H1 (cell line): ENCODE data around the gene HTRA1. TPM values are rescaled to one million over a fixed set of nuclear protein-coding genes. Genes with fewer than 3 reads are reported as not detected.
A peak's percentile ranks its signal among the peaks of the same experiment; 100 is the strongest.

Experiments
- CTCF ChIA-PET: fragments of 300-600 bp; sonication (Branson Sonifier 250); formaldehyde crosslinking; loops from one replicate; lab custom pipeline; 2021; ENCODE audit not compliant: partially characterized antibody; lab: Charles Lee
- POLR2A ChIA-PET: fragments of 300-600 bp; sonication (Branson Sonifier 250); formaldehyde crosslinking; loops from one replicate; lab custom pipeline; 2021; ENCODE audit warnings: inconsistent platforms; ENCODE audit not compliant: partially characterized antibody; lab: Charles Lee
- DNase-seq, 2 experiments: peaks; one replicate each; pipeline versions ENCODE4 v3.0.0 to v3.0.0-alpha.2; 2010 to 2022; ENCODE audit warnings: low spot score in 2 of 2, low read depth in 1 of 2, mixed read lengths in 1 of 2
- FAIRE-seq: peaks from 2 replicates; lab custom pipeline; 2011; peaks lifted over from hg19 to GRCh38; lab: Jason Lieb, UNC
- H2AFZ ChIP-seq: 2 replicates; pipeline ENCODE4 v1.8.1; 2012; ENCODE audit warnings: low read length, inconsistent platforms
- H2AK5ac ChIP-seq: 2 replicates; pipeline ENCODE4 v1.6.1; 2013; ENCODE audit warnings: low read depth, low read length
- H2BK120ac ChIP-seq: replicated peaks from 2 replicates; pipeline ENCODE3; 2013; ENCODE audit warnings: low read depth, low read length, inconsistent platforms
- H2BK12ac ChIP-seq: 2 replicates; pipeline ENCODE4 v1.6.1; 2013; ENCODE audit warnings: low read depth, low read length
- H2BK15ac ChIP-seq: 2 replicates; pipeline ENCODE4 v1.6.1; 2013; ENCODE audit warnings: low read length
- H2BK20ac ChIP-seq: 2 replicates; pipeline ENCODE4 v1.6.1; 2013; ENCODE audit warnings: low read length
- H2BK5ac ChIP-seq: 2 replicates; pipeline ENCODE4 v1.6.1; 2013; ENCODE audit warnings: low read depth, low read length
- H3K14ac ChIP-seq: 2 replicates; pipeline ENCODE4 v1.6.1; 2013; ENCODE audit warnings: inconsistent platforms; ENCODE audit not compliant: insufficient read length
- H3K18ac ChIP-seq: 2 replicates; pipeline ENCODE4 v1.6.1; 2013; ENCODE audit warnings: low read length; ENCODE audit errors: extremely low read depth
- H3K23ac ChIP-seq: 2 replicates; pipeline ENCODE4 v1.6.1; 2013; ENCODE audit warnings: inconsistent platforms; ENCODE audit not compliant: insufficient read length
- H3K23me2 ChIP-seq: 2 replicates; pipeline ENCODE4 v1.6.1; 2013; ENCODE audit warnings: low read depth, low read length
- H3K27ac ChIP-seq: 2 replicates; pipeline ENCODE4 v1.6.1; 2011; ENCODE audit warnings: low read depth, low read length, inconsistent platforms
- H3K27me3 ChIP-seq, 4 experiments: replicated peaks in 1 of 4; 1 replicate in 1 of 4; 2 replicates in 3 of 4; pipeline versions ENCODE4 v1.6.1 to v1.8.1; 2011 to 2013; ENCODE audit warnings: low read length in 3 of 4, mild to moderate bottlenecking in 3 of 4, inconsistent platforms in 2 of 4, mixed read lengths in 2 of 4, moderate library complexity in 1 of 4; ENCODE audit not compliant: control insufficient read depth in 3 of 4, insufficient read depth in 3 of 4; ENCODE audit errors: extremely low read depth in 1 of 4
- H3K36me3 ChIP-seq, 4 experiments: 2 replicates each; pipeline versions ENCODE4 v1.6.1 to v1.8.1; 2011 to 2013; ENCODE audit warnings: mild to moderate bottlenecking in 4 of 4, low read length in 3 of 4, moderate library complexity in 2 of 4, control low read depth in 1 of 4, inconsistent platforms in 1 of 4; ENCODE audit not compliant: insufficient read depth in 4 of 4, control insufficient read depth in 2 of 4
- H3K4ac ChIP-seq: replicated peaks from 2 replicates; pipeline ENCODE3; 2013; ENCODE audit warnings: low read length, low read depth, mixed read lengths, inconsistent platforms; ENCODE audit not compliant: insufficient read length
- H3K4me1 ChIP-seq, 4 experiments: replicated peaks in 1 of 4; 1 replicate in 1 of 4; 2 replicates in 3 of 4; pipeline versions ENCODE4 v1.6.1 to v1.8.1; 2011 to 2013; ENCODE audit warnings: low read length in 3 of 4, inconsistent platforms in 2 of 4, mixed read lengths in 1 of 4; ENCODE audit not compliant: insufficient read depth in 4 of 4, control insufficient read depth in 3 of 4
- H3K4me2 ChIP-seq, 2 experiments: 2 replicates each; pipeline versions ENCODE4 v1.6.1 to v1.8.1; 2011 to 2013; ENCODE audit warnings: low read depth in 2 of 2, low read length in 2 of 2, control low read depth in 1 of 2, inconsistent platforms in 1 of 2, mild to moderate bottlenecking in 1 of 2; ENCODE audit not compliant: insufficient read depth in 1 of 2
- H3K4me3 ChIP-seq, 4 experiments: fragments of 200-600, 300-600 bp in 1 of 4; sonication (generic), shearing (Covaris generic), sonication (Bioruptor Twin) in 1 of 4; 2 replicates each; pipeline versions ENCODE4 v1.5.1 to v1.8.1; 2011 to 2016; ENCODE audit warnings: low read length in 4 of 4, low read depth in 3 of 4, control low read depth in 2 of 4, inconsistent platforms in 2 of 4, mild to moderate bottlenecking in 2 of 4, mixed read lengths in 1 of 4, moderate library complexity in 1 of 4; ENCODE audit not compliant: insufficient read depth in 2 of 4; ENCODE audit errors: extremely low read depth in 1 of 4
- H3K56ac ChIP-seq: replicated peaks from 2 replicates; pipeline ENCODE3; 2013; ENCODE audit warnings: low read depth, mild to moderate bottlenecking, mixed read lengths, low read length, inconsistent platforms; ENCODE audit not compliant: insufficient read length
- H3K79me1 ChIP-seq: 2 replicates; pipeline ENCODE4 v1.6.1; 2013; ENCODE audit warnings: low read depth, low read length, control low read depth
- H3K79me2 ChIP-seq, 2 experiments: 2 replicates each; pipeline versions ENCODE4 v1.6.1 to v1.8.1; 2012 to 2013; ENCODE audit warnings: low read length in 2 of 2, mild to moderate bottlenecking in 2 of 2, inconsistent platforms in 1 of 2; ENCODE audit not compliant: insufficient read depth in 2 of 2, control insufficient read depth in 1 of 2
- H3K9ac ChIP-seq, 4 experiments: replicated peaks in 1 of 4; 1 replicate in 1 of 4; 2 replicates in 3 of 4; pipeline versions ENCODE4 v1.6.1 to v1.8.1; 2011 to 2013; ENCODE audit warnings: low read depth in 3 of 4, low read length in 3 of 4, control low read depth in 2 of 4, mild to moderate bottlenecking in 2 of 4, moderate library complexity in 2 of 4, inconsistent platforms in 1 of 4; ENCODE audit errors: extremely low read depth in 1 of 4
- H3K9me3 ChIP-seq, 2 experiments: 2 replicates each; pipeline versions ENCODE4 v1.6.1 to v1.8.1; 2012 to 2013; ENCODE audit warnings: mild to moderate bottlenecking in 2 of 2, moderate library complexity in 2 of 2, control low read depth in 1 of 2, inconsistent platforms in 1 of 2, low read depth in 1 of 2, low read length in 1 of 2, mixed read lengths in 1 of 2; ENCODE audit not compliant: insufficient read depth in 2 of 2
- H4K20me1 ChIP-seq, 2 experiments: replicated peaks in 1 of 2; 2 replicates each; pipeline versions ENCODE3 to v1.8.1; 2011 to 2013; ENCODE audit warnings: inconsistent platforms in 2 of 2, low read length in 2 of 2, mild to moderate bottlenecking in 1 of 2; ENCODE audit not compliant: insufficient read depth in 2 of 2, control insufficient read depth in 1 of 2
- H4K5ac ChIP-seq: 2 replicates; pipeline ENCODE4 v1.6.1; 2013; ENCODE audit warnings: low read length, low read depth, mixed read lengths, inconsistent platforms; ENCODE audit not compliant: insufficient read length
- H4K8ac ChIP-seq: 2 replicates; pipeline ENCODE4 v1.8.0; 2013; ENCODE audit warnings: mild to moderate bottlenecking, moderate library complexity, low read length, inconsistent platforms; ENCODE audit not compliant: insufficient read depth; ENCODE audit errors: extremely low read depth
- H4K91ac ChIP-seq: replicated peaks from 2 replicates; pipeline ENCODE3; 2013; ENCODE audit warnings: low read length, mixed read lengths, inconsistent platforms; ENCODE audit not compliant: insufficient read length
- KDM1A ChIP-seq: fragments of 200-600, 300-600 bp; sonication (generic); IDR thresholded peaks from 2 replicates; pipeline ENCODE4 v1.7.1; 2016; ENCODE audit warnings: mild to moderate bottlenecking, low read length, borderline replicate concordance
- PHF8 ChIP-seq: fragments of 200-600 bp; sonication (generic); conservative IDR thresholded peaks from 2 replicates; pipeline ENCODE4 v1.7.1; 2012; ENCODE audit warnings: low read depth, mild to moderate bottlenecking, inconsistent platforms, low read length, moderate library complexity
- SUZ12 ChIP-seq: fragments of 200-600 bp; sonication (generic); IDR thresholded peaks from 2 replicates; pipeline ENCODE4 v1.6.1; 2012; ENCODE audit warnings: mild to moderate bottlenecking, inconsistent platforms, low read length, moderate library complexity, mixed read lengths
- WGBS, 2 experiments: shearing (Covaris generic) in 1 of 2; methylation state at CpG; one replicate each; pipeline versions ENCODE4 v1.1.6 to v1.1.7; 2013 to 2015; ENCODE audit warnings: low lambda C conversion rate in 2 of 2, mixed read lengths in 2 of 2, inconsistent platforms in 1 of 2, low coverage in 1 of 2, missing lambda C conversion rate in 1 of 2; ENCODE audit not compliant: insufficient replicate concordance in 2 of 2, insufficient coverage in 1 of 2, insufficient read length in 1 of 2; ENCODE audit errors: extremely low coverage in 1 of 2, missing lambda C conversion rate in 1 of 2; 5-methylcytosine and 5-hydroxymethylcytosine counted together
- polyA plus RNA-seq, 7 experiments: library from polyadenylated mRNA; depleted of rRNA in 3 of 7; stranded (reverse) in 5 of 7; unstranded in 2 of 7; fragments of >200 nt in 5 of 7; fragments of 200-250 nt in 2 of 7; gene quantifications; 1 replicate in 5 of 7; 2 replicates in 1 of 7; 4 replicates in 1 of 7; pipeline versions ENCODE4 v1.2.1 to v1.2.3, GENCODE V29; 2011 to 2013; ENCODE audit warnings: missing spikeins in 2 of 7, mixed read lengths in 2 of 7
- total RNA-seq: library from RNA; stranded (reverse); fragmentation: NEBNext Ultra II Directional; extraction: Animal tissue kit (Norgen Biotek cat#: 25700); gene quantifications from 2 replicates; pipeline ENCODE4 v1.2.1, GENCODE V29; 2021

The HTRA1 gene
- total and polyA plus RNA-seq, 2 of the 8 experiments (the other 6 are each of a cell fraction or from before 2014, with no cell fraction given), result 15.8 to 20.1 TPM

DNA sequence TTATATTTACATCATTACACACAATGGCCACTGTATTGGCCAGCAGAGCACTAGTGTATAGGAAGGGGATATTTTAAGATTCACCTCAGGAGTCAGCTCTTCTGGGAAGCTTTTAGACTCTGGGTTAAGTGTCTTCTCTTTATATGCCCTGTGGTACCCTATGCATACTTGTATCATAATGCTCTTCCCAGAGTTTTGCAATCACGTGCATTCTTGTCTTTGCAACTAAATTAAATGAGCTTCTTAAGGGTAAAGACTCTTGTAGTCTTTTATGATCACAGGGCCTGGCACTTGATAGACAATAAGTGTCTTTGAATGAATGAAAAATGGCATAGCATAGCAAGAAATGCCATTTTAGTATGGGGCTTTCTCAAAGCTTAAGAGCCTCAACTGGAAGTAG is 42.3 kb upstream of the HTRA1 start:
- Histone ChIP-seq H3K4ac (no peak overlapping the region), H3K9me3 (no peaks in the 10 kb centered on the region), H3K27ac (no peak overlapping the region), H3K4me1 (0 out of 7 replicates have a peak, but pooled peaks cover 0 to 3% (median 0%) of the 10 kb centered on the region in 4 experiments), H3K23ac (no peak overlapping the region), H2AK5ac (no peak overlapping the region), H2BK120ac (no peak overlapping the region), H2AFZ (no peak overlapping the region), H3K4me2 (no peak overlapping the region), H3K14ac (no peak overlapping the region), H4K91ac (no peak overlapping the region), H3K56ac (no peak overlapping the region), H3K9ac (no peak overlapping the region), H3K4me3 (no peak overlapping the region), H2BK15ac (no peak overlapping the region), H4K5ac (no peak overlapping the region)
- POLR2A ChIA-PET, result no interaction called here
- WGBS, 2 experiments, result 90% methylated on average over 1 of the region's 1 CpG; no CpG with 5 or more reads in 1 of the 2 experiments
- TF ChIP-seq PHF8 (no peak), KDM1A (no peak), SUZ12 (no peak)
- TF ChIP-seq, all 59 proteins: peak for 0
- peak; percentile 24 for FAIRE-seq
- Histone ChIP-seq H2BK20ac (no peak overlapping the region), H3K79me2 (no peaks in the 10 kb centered on the region), H2BK5ac (no peak overlapping the region), H4K20me1 (no peaks in the 10 kb centered on the region), H3K27me3 (no peaks in the 10 kb centered on the region), H2BK12ac (no peak overlapping the region), H3K18ac (no peak overlapping the region), H3K23me2 (no peaks in the 10 kb centered on the region), H3K79me1 (no peaks in the 10 kb centered on the region; the same call in 1 of the 2 replicates), H4K8ac (no peak overlapping the region), H3K36me3 (peaks cover 0 to 34% (median 4%) of the 10 kb centered on the region in 4 experiments; a peak in 5 of 8 replicates)
- DNase-seq, result no peak
- CTCF ChIA-PET, result interaction anchor here (0.9 to 1.8 kb wide), 4 partner anchors 16 to 139 kb away, joined by 3 to 7 read pairs (median 4); no protein-coding TSS in a partner anchor
